A204.1 (cell line): Measurements from ENCODE around the gene ADAM21.
"Not testable (repeated sequence)": the region's sequence is repeated elsewhere in the genome, so short reads cannot be mapped to it uniquely, and the experiment has no call there.

Experiments used
- FAIRE-seq: peaks from 2 replicates; lab custom pipeline; 2012; peaks lifted over from hg19 to GRCh38; lab: Jason Lieb, UNC

ADAM21 gene

GRCh38 chr14:70477356-70478105, 25.6 kb downstream of the ADAM21 start:
- not testable (repeated sequence) for FAIRE-seq

- no peak for FAIRE-seq
Measured at GRCh38 chr14:70489579-70490200, 37.7 kb downstream of the ADAM21 start.

GRCh38 chr14:70498191-70498590, 46.2 kb downstream of the ADAM21 start:
- no peak for FAIRE-seq
